ENCODE results near the gene CHD6.

The CHD6 gene

DNA sequence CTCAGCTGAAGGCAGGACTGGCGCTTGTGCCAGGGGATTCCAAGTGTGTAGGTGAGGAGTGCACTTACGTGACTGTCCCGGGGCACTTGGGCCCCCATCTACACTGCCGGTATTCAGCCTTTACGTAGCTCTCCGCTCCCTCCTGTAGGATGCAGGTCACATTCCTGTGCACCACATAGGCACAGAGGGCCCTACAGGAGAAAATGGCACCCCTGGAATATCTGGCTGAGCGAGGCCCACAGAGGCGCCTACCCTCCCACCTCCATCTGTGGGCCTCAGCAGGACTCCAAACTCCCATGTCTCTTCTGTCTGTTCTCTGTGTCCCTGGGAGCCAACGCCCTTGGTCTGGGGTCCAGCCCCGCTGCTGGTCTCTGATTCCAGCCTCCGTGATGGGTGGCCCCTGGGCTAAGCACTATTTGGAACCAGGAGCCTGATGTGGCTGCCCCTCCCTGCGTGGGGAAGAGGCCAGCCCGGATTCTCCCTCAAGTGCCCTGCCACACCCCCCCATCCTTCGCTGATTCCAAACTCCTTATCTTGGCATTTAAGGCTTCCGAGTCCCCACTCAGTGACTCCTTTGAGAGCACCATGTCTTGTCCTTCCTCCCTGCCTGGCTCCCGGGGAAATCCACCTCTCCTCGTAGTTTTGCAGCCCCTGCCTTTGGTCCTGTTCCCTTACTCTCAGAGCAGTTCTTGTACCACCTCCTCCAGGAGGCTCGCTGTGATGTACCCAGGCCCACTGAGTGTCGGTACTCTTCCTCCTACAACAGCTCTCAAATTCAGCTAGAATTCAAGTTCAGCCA is 253.0 kb downstream of the CHD6 start:
- no peak for DNase-seq

GRCh38 chr20:41364236-41364855 is 253.8 kb downstream of the CHD6 start:
- no peak for DNase-seq

DNA sequence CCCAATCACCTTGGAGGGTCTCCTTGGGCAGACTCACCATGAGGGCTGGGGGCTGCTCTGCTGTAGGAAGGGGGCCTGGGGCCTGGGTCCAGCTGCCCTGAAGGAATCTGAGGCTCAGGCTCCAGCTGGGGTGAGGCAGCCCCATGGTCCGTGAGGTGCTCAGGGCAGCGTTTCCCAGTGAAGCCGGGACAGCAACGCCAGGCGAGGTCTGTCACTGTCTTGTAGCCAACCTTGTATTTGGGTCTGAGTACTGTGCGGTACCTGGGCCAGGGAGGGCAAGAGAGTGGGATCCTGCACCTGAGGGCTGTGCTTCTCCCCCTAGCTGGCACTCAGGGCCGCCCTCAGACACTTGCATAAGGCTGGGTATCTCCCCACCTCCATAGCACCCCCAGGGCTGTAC is 254.6 kb downstream of the CHD6 start:
- no peak for DNase-seq

- DNase-seq, result no peak
Measured at GRCh38 chr20:41362748-41363140, 255.4 kb downstream of the CHD6 start.

DNA sequence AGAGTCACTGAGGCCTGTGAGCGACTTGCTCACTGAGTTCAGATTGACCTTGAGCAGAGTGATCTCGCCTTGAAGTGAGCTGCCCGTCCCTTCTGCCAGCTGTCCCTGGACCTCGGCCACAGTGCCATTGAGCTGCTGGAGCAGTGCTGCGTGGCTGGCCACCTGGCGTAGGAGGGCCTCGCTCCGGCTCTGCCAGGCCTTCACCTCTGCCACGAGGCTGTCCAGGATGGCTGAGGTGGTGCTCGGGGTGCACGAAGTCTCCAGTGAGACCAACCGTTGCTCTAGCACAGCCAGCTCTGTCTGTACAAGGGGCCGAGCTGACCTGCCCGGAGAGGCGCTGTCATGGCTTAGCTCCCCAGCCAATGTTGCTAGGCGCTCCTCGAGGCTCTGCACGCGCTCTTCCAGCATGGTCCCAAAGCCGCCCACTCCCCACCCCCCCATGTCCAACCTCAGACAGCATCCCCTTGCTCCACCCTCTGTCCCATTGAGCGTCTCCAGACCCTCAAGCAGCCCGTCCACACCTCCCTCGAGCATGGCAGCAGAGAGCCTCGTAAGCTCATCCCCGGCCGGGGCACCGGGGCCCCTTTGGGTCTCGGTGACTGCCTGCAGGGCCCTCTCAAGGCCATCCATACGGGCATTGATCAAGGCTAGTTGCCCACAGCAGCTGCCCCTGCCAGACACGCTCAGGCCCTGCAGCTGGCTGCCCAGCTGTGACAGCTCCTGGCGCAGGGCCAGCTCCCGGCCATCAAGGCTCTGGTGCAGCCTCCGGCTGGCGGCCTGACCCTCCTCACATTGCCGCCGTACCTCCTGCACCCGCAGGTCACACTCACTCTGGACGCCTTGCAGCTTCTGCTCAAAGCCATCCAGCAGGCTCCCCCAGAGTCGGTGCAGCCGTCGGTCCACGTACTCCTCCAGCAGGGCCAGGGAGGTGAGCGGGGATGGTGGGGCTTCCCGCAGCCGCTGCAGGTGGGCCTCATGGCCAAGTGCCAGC is 256.1 kb downstream of the CHD6 start:
- no peak for DNase-seq

DNA sequence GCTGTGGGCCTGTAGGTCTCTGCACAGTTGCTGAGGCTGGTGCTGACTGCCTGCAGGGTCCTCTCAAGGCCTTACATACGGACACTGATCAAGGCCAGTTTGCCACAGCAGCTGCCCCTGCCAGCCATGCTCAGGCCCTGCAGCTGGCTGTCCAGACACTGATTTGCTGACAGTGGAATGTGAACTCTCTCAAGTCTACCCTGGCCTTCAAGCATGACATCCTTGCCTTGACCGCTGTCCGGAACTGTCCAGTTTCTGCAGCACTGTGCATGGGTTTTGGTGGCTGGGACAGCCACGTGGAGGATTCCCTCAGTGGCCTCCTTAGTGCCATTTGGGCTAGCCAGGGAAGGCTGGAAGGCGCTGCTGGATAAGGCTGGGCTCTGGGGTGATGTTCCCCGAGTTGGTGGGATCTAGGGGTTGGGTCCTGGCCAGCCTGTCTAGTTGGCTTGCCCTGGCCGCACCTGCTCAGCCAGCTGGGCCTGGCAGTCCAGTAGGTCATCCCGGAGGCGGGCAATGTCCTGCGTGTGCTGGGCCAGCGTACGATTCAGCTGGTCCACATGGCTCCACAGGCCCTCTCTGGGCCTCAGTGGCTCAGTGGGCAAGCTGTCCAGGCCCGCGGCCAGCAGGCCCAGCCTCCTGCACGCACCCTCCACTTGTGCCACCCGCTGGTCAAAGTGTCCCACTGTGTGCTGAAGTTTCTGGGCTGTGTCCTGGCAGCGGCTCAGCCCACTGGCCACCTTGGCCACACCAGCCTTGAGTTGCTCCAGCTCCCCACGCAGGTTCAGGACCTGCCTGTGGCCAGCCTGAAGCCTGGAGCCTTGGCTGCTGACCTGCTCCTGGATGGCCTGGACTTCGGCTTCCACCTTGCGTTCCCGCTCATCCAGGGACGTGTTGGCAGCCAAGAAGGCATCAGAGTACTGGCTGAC is 257.1 kb downstream of the CHD6 start:
- DNase-seq, result no peak

- DNase-seq, result no peak
Measured at GRCh38 chr20:41359541-41360011, 258.6 kb downstream of the CHD6 start.

DNA sequence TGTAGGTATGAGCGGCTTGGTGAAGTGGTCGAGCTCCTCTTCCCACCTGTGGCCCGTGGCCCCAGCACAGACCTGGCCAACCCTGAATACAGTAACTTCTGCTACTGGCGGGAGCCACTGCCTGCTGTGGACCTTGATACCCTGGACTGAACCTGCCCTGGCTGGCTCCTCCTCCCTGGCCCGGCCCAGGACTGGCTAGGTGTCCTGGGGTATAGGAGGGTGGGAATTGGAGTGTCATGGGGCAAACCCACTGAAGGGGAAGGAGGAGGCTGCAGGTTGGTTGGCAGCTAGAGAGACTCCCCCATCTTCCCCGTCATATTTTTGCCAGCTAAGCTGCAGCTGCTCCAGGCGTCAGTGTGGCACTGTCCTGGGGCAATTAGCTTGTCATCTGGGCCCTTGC is 259.5 kb downstream of the CHD6 start:
- DNase-seq, result no peak

GRCh38 chr20:41358230-41358629 is 259.9 kb downstream of the CHD6 start:
- no peak for DNase-seq

GRCh38 chr20:41357424-41358163 is 260.6 kb downstream of the CHD6 start:
- no peak for DNase-seq

DNA sequence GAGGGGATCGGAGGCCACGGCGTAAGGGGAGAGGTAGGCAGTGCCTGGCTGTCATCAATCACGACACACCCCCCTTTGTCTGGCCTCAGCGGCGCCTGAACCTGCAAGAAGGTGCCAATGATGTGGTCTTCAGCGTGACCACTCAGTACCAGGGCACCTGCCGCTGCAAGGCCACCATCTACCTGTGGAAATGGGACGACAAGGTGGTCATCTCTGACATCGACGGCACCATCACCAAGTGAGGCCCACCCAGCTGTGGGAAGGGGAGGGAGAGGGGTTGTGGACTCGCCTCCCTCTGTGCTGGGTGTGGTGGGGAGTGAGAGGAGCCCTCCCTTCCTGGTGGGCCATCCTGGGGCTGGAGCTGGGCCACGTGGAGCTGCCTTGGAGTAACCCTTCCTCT is 261.2 kb downstream of the CHD6 start:
- no peak for DNase-seq

DNA sequence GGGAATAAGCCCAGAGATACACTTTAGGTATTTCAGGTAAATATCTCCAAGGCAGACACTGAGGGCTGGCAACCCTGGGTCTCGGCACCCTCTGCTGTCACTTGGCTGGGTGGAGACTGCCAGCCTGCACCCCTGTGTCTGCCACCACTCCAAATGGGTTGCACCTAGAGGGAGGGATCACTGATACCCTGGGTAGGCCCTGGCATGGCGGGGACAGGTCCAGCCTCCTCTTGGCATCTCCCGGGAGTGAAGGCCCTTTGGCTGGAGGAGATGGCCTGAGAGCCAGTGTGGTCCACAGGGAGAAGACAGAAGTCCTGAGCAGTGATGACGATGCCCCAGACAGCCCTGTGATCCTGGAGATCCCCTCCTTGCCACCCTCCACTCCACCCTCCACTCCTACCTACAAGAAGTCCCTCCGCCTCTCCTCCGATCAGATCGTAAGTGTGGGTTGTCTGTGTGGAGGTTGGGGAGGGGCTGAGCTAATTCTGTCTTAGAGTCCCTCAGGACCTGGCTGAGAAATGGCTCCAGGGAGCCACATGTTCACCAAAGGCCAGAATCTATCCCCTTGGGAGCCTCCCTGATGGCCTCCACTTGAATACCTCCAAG is 262.5 kb downstream of the CHD6 start:
- DNase-seq, result no peak

GRCh38 chr20:41355192-41355591 is 263.0 kb downstream of the CHD6 start:
- DNase-seq, result no peak

DNA sequence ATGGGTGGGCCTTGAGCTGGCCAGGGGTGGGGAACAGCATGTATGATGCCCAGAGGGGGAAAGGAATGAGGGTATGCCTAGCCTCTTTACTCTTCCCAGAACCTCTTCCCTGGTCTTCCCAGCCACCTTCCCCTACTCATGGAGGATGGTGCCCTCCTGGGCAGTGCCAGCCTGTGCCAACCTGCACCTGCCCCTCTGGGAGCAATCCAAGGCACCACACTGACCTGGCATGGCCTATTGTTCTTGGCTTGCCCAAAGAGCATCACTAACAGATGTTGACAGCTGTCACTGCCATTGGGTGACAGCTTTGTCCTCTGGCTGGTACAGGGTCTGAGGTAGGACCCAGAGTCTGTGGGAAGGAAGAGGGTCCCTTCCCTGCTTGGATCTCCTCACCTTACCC is 264.6 kb downstream of the CHD6 start:
- DNase-seq, result no peak

GRCh38 chr20:41352666-41353065 is 265.5 kb downstream of the CHD6 start:
- no peak for DNase-seq

DNA sequence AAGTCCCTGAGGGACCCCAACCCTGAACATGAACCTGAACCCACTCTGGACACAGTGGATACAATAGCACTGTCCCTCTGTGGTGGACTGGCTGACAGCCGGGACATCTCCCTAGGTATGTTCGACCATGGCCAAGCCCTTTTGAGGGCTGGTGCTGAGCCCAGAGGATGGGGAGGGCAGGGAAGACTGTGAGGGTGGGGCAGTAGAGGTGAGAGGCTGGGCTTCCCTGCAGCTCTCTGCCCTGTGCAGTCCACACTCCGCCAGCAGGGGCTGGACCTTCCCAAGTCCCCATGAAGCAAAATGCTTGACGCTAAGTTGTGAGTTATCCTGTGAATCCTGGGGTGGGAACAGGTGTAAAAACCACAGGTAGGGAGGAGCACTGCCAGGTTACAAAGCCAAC is 266.1 kb downstream of the CHD6 start:
- no peak for DNase-seq
